ENCODE results near the gene TTLL6.

Gene TTLL6

GRCh38 chr17:48759288-48759687, 57.7 kb downstream of the TTLL6 start:
- DNase-seq (ENCODE audit: low spot score): no peak

GRCh38 chr17:48757524-48757961, 59.5 kb downstream of the TTLL6 start:
- no peak for DNase-seq (ENCODE audit: low spot score)

GRCh38 chr17:48756830-48757251, 60.2 kb downstream of the TTLL6 start:
- DNase-seq (ENCODE audit: low spot score): no peak

- DNase-seq (ENCODE audit: low spot score): no peak
These were observed 61.7 kb downstream of the TTLL6 start for GRCh38 chr17:48755356-48755755.

GRCh38 chr17:48754500-48755261, 62.3 kb downstream of the TTLL6 start:
- DNase-seq (ENCODE audit: low spot score): no peak

GRCh38 chr17:48753794-48754499, 63.1 kb downstream of the TTLL6 start:
- no peak for DNase-seq (ENCODE audit: low spot score)

GRCh38 chr17:48752399-48753288, 64.4 kb downstream of the TTLL6 start:
- no peak for DNase-seq (ENCODE audit: low spot score)

- DNase-seq (ENCODE audit: low spot score): no peak
These were observed 65.2 kb downstream of the TTLL6 start for GRCh38 chr17:48751733-48752398.

GRCh38 chr17:48751172-48751571, 65.9 kb downstream of the TTLL6 start:
- DNase-seq (ENCODE audit: low spot score): no peak

GRCh38 chr17:48749621-48750553, 67.1 kb downstream of the TTLL6 start:
- DNase-seq (ENCODE audit: low spot score): no peak

- no peak for DNase-seq (ENCODE audit: low spot score)
These were observed 68.1 kb downstream of the TTLL6 start for GRCh38 chr17:48748718-48749566.

- DNase-seq (ENCODE audit: low spot score): no peak
These were observed 69.3 kb downstream of the TTLL6 start for GRCh38 chr17:48747445-48748363.

- no peak for DNase-seq (ENCODE audit: low spot score)
These were observed 70.0 kb downstream of the TTLL6 start for GRCh38 chr17:48746916-48747444.

- no peak for DNase-seq (ENCODE audit: low spot score)
These were observed 71.4 kb downstream of the TTLL6 start for GRCh38 chr17:48745381-48746275.

GRCh38 chr17:48740537-48740936, 76.5 kb downstream of the TTLL6 start:
- no peak for DNase-seq (ENCODE audit: low spot score)

- no peak for DNase-seq (ENCODE audit: low spot score)
These were observed 78.1 kb downstream of the TTLL6 start for GRCh38 chr17:48738803-48739526.

- no peak for DNase-seq (ENCODE audit: low spot score)
These were observed 78.6 kb downstream of the TTLL6 start for GRCh38 chr17:48738424-48738802.

Data from HuH-7.5 (cell line).